ENCODE data around the gene ARHGEF9.
"Not testable (repeated sequence)": the region's sequence is repeated elsewhere in the genome, so short reads cannot be mapped to it uniquely, and the experiment has no call there.

The ARHGEF9 gene

DNA sequence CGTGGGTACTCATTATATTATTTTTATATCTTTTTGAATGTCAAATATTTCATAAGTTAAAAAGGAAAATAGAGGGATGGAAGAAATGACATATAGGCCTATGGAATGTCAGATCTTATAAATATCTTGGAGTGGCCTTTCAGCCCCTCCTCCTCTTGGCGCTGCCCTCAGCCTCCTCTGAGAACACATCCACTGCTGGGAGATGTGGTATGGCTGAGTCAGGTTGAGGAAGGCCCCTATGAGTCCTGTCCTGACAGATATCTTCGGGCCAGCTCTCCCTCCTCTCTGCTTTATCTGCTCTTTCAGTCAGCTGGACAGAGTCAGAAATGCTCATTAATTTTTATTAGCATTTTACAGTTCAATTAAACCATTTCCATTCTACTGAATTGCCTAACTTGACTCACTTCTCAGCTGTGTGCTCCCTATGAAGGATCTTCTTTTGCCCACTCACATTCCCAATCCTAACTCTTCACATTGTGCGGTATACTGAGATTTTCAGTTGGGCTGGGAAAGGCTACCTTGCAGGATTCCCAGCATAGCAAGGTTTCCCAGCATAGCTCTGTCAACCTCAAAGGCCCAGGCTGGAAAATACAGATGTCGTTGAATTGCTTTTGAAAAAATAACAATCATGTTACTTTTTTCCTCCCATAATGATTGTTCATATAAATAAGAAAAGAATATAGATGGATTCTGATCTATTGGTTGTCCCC lies 128.0 kb downstream of the ARHGEF9 start:
- DNase-seq, result no peak

DNA sequence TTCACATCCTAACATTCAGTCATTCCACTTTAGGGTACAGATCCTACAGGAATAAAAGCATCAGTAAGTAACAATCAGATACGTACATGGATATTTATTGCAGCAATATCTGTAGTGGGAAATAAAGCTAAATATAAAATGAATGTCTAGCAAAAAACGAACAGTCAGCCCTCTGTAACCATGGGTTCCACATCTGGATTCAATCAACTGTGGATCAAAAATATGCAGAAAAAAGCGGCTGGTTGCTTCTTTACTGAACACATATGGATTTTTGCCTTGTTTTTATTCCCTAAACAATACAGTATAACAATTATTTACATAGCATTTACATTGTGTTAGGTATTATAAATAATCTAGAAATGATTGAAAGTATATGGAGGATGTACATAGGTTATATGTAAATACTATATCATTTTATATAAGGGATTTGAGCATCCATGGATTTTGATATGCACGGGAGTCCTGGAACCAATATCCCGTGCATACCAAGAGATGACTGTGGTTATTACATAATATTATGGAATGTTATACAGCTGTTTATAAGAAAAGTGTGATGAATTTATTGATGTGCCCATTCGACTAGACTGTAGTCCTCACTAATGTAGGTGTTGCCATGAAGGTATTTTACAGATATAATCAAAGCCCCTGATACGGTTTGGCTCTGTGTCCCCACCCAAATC lies 132.8 kb downstream of the ARHGEF9 start:
- DNase-seq, result no peak

DNA sequence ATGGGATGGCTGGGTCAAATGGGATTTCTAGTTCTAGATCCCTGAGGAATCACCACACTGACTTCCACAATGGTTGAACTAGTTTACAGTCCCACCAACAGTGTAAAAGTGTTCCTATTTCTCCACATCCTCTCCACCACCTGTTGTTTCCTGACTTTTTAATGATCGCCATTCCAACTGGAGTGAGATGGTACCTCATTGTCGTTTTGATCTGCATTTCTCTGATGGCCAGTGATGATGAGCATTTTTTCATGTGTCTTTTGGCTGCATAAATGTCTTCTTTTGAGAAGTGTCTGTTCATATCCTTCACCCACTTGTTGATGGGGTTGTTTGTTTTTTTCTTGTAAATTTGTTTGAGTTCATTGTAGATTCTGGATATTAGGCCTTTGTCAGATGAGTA lies 139.3 kb downstream of the ARHGEF9 start:
- not testable (repeated sequence) for DNase-seq

DNA sequence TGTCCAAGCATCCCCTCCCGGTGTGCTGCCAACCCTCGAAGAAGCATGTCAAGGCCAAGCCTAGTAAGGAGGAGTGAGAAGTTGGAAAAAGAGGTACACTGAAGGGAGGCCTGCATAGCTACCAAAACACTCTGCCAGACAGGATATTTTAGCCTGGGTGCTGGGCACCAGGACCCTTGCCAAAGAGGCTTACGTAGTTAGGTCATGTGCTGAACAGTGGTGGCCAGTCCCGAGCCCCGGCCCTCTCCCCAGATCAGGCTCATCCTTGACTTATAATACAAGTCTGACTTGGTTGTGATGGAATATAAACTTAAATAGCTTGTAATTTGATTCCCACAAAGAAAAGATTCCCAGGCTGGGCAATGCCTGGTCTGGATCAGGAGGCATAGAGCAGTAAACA lies 149.3 kb downstream of the ARHGEF9 start:
- no peak for DNase-seq

DNA sequence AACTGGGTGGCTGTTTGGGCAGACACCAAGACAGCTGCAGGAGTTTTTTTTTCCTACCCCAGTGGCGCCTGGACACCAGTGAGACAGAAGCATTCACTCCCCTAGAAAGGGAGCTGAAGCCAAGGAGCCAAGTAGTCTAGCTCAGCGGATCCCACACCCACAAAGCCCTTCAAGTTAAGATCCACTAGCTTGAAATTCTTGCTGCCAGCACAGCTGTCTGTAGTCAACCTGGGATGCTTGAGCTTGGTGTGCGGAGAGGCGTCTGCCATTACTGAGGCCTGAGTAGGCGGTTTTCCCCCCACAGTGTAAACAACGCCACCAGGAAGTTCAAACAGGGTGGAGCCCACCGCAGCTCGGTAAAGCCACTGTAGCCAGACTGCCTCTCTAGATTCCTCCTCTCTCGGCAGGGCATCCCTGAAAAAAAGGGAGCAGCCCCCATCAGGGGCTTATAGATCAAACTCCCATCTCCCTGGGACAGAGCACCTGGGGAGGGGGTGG lies 171.4 kb downstream of the ARHGEF9 start:
- DNase-seq, result peak in 1 of 2 experiments; percentile 4

DNA sequence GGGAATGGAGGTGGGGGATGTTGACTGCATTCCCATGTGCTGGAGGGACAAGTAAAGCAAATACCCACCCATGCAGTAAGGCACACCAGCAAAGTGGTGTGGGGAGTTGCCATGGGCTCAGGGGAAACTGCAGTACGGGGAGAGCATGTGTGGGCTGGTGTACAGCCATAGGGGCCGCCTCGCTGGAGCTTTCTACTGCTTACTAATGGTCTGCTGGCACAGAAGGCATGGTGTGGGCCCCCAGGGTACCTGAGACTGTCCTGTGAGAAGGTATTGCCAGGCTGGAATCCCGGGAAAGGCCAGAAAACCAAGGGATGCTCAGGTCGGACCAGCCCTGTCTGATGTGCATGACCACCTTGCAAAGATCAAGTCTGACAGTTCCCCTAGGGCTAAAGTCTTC lies 199.1 kb downstream of the ARHGEF9 start:
- no peak for DNase-seq

All from NCI-H526 (cell line).